HEK293T (cell line): ENCODE data around the gene MCF2L.

Experiments
- FOXA1 ChIP-seq: fragments of 450-650 bp; IDR thresholded peaks from 2 replicates; pipeline ENCODE4 v1.6.1; 2016; ENCODE audit warnings: mild to moderate bottlenecking
- FOXK2 ChIP-seq: fragments of 450-650 bp; IDR thresholded peaks from 2 replicates; pipeline ENCODE4 v1.6.1; 2016; ENCODE audit warnings: mild to moderate bottlenecking
- FOXM1 ChIP-seq: fragments of 450-650 bp; IDR thresholded peaks from 2 replicates; pipeline ENCODE4 v1.6.1; 2017; ENCODE audit warnings: mild to moderate bottlenecking, borderline replicate concordance
- NFRKB ChIP-seq: fragments of 450-650 bp; IDR thresholded peaks from 2 replicates; pipeline ENCODE4 v1.6.1; 2016; ENCODE audit warnings: mild to moderate bottlenecking, moderate library complexity
- PKNOX1 ChIP-seq: fragments of 450-650 bp; IDR thresholded peaks from 2 replicates; pipeline ENCODE4 v1.6.1; 2016
- SP1 ChIP-seq: fragments of 450-650 bp; IDR thresholded peaks from 2 replicates; pipeline ENCODE4 v1.6.1; 2017
- SUZ12 ChIP-seq: fragments of 450-650 bp; IDR thresholded peaks from 2 replicates; pipeline ENCODE4 v1.6.1; 2016; ENCODE audit warnings: mild to moderate bottlenecking
- TARDBP ChIP-seq: fragments of 450-650 bp; IDR thresholded peaks from 2 replicates; pipeline ENCODE4 v1.6.1; 2016
- ZNF384 ChIP-seq: fragments of 450-650 bp; IDR thresholded peaks from 2 replicates; pipeline ENCODE4 v1.6.1; 2016

- TF ChIP-seq TARDBP = no peak
- no peak for TF ChIP-seq FOXK2
- no peak for TF ChIP-seq FOXA1
- no peak for TF ChIP-seq SUZ12
- no peak for TF ChIP-seq PKNOX1
- TF ChIP-seq ZNF384 = no peak
- TF ChIP-seq SP1 = no peak
- no peak for TF ChIP-seq NFRKB
- no peak for TF ChIP-seq FOXM1
Observed at GRCh38 chr13:113074876-113075275, 105.9 kb downstream of the MCF2L start.
